Measurements from ENCODE around the gene UCN3.

DNA sequence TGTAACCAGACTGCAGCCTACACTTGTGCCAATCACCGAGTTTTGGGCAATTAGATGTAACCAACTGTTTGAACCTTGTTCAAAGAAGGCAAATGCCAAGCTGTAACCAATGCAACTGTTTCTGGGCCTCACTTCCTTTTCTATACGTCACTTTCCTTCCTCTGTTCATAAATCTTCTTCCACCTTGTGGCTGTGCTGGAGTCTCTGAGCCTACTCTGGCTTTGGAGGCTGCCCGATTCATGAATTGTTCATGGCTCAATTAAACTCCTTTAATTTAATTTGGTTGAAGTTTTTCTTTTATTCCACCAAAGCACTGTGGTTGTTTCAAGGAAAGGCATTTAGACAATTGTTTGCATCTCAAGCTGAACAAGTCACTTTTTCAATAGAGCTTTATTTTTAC lies 43.5 kb upstream of the UCN3 start:
- TF ChIP-seq SRF (CRISPR knock-in tag; IDR thresholded peaks at IDR 0.05) (no peak), ETV6 (IDR thresholded peaks at IDR 0.05; ENCODE audit: borderline replicate concordance in 1 of 2, low read depth in 2 of 2, low read length in 1 of 2) (no peak), ETV6 (CRISPR knock-in tag; IDR thresholded peaks at IDR 0.05; ENCODE audit: borderline replicate concordance) (no peak), ZNF431 (CRISPR knock-in tag; IDR thresholded peaks at IDR 0.05) (no peak), SP1 (CRISPR knock-in tag; IDR thresholded peaks at IDR 0.05) (no peak), FOXA3 (CRISPR knock-in tag; conservative IDR thresholded peaks at IDR 0.05 in 1 of 2, IDR thresholded peaks at IDR 0.05 in 1 of 2) (no peak), IRF2 (CRISPR knock-in tag; IDR thresholded peaks at IDR 0.05) (no peak)
- TF ChIP-seq, protein P1, sequence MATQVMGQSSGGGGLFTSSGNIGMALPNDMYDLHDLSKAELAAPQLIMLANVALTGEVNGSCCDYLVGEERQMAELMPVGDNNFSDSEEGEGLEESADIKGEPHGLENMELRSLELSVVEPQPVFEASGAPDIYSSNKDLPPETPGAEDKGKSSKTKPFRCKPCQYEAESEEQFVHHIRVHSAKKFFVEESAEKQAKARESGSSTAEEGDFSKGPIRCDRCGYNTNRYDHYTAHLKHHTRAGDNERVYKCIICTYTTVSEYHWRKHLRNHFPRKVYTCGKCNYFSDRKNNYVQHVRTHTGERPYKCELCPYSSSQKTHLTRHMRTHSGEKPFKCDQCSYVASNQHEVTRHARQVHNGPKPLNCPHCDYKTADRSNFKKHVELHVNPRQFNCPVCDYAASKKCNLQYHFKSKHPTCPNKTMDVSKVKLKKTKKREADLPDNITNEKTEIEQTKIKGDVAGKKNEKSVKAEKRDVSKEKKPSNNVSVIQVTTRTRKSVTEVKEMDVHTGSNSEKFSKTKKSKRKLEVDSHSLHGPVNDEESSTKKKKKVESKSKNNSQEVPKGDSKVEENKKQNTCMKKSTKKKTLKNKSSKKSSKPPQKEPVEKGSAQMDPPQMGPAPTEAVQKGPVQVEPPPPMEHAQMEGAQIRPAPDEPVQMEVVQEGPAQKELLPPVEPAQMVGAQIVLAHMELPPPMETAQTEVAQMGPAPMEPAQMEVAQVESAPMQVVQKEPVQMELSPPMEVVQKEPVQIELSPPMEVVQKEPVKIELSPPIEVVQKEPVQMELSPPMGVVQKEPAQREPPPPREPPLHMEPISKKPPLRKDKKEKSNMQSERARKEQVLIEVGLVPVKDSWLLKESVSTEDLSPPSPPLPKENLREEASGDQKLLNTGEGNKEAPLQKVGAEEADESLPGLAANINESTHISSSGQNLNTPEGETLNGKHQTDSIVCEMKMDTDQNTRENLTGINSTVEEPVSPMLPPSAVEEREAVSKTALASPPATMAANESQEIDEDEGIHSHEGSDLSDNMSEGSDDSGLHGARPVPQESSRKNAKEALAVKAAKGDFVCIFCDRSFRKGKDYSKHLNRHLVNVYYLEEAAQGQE (IDR thresholded peaks at IDR 0.05; ENCODE audit: borderline replicate concordance): no peak
- TF ChIP-seq, protein P1 (CRISPR knock-in tag; IDR thresholded peaks at IDR 0.05; ENCODE audit: low read depth): no peak
- TF ChIP-seq, protein P2, sequence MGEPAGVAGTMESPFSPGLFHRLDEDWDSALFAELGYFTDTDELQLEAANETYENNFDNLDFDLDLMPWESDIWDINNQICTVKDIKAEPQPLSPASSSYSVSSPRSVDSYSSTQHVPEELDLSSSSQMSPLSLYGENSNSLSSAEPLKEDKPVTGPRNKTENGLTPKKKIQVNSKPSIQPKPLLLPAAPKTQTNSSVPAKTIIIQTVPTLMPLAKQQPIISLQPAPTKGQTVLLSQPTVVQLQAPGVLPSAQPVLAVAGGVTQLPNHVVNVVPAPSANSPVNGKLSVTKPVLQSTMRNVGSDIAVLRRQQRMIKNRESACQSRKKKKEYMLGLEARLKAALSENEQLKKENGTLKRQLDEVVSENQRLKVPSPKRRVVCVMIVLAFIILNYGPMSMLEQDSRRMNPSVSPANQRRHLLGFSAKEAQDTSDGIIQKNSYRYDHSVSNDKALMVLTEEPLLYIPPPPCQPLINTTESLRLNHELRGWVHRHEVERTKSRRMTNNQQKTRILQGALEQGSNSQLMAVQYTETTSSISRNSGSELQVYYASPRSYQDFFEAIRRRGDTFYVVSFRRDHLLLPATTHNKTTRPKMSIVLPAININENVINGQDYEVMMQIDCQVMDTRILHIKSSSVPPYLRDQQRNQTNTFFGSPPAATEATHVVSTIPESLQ (CRISPR knock-in tag; IDR thresholded peaks at IDR 0.05): no peak
- TF ChIP-seq, protein P3, sequence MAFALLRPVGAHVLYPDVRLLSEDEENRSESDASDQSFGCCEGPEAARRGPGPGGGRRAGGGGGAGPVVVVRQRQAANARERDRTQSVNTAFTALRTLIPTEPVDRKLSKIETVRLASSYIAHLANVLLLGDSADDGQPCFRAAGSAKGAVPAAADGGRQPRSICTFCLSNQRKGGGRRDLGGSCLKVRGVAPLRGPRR (CRISPR knock-in tag; IDR thresholded peaks at IDR 0.05): no peak
